T-helper 2 cell (primary cell): ENCODE measurements around the gene FPR1.

ENCODE experiments used
- DNase-seq, 5 experiments: peaks; one replicate each; pipeline versions ENCODE4 v3.0.0 to v3.0.0-alpha.2; 2012 to 2022
- total RNA-seq, 2 donors: gene quantifications; one replicate each; lab custom pipeline; 2026; lab: John Stamatoyannopoulos, UW

FPR1 gene, protein sequence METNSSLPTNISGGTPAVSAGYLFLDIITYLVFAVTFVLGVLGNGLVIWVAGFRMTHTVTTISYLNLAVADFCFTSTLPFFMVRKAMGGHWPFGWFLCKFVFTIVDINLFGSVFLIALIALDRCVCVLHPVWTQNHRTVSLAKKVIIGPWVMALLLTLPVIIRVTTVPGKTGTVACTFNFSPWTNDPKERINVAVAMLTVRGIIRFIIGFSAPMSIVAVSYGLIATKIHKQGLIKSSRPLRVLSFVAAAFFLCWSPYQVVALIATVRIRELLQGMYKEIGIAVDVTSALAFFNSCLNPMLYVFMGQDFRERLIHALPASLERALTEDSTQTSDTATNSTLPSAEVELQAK
- total RNA-seq, result 0 reads per million in 2 donors

DNA sequence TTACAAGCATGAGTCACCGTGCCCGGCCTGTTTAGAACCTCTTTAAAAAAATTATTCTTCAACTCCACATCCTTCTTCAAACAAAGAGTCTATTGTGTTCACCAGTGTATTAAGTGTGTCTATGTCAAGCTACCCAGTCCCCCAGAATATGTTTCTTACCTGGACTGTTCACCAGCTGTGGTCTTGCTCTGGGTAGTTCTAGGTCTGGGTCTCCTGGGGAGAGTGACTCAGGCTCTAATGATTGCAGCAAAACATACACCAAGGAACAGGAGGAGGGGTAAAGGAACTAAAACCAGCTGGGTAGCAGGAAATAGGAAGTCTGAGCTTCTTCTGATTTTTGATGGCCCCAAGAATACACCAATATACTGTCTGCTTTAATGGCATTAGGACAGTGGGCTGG is at the start of gene FPR1:
FPR1 (minus strand) TSS at position 224 of the 400 bp plus-strand sequence. CDS start 4,884 bp downstream, outside the sequence.
- no peak for DNase-seq

DNA sequence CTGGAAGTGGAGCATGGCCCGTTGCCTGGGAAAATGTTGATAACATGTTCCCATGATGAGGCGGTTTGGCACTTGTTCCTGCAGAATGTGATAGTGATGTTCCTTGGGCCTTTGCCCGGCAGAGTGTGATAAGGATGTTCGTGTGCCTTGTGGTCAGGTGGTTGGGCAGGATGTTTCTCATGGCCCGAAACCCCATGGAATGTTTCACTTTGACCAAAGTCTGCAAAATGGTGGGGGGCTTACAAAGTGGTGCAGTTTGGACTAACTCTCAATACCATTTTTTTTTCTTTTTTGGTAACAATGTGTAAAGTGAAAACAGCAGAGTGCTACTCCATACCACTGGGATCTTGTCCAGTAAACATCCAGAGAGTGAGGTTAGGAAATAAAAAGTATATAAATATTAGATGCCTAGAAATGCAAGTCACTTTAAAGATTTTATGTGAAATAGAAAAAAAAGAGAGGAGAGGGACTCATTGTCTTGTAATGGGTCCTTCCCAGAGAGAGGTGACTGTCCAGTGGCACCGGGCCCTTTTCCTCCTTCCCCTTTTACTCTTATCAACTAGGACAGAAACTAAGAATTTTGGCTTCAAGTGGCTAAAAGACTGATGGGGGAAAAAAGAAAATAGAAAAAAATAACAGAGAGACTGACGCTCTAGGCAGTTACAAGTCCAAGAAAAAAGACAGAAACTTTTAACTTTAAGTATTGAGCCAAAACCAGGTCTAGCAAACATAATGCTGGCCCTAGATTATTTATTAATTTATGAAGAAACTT is 49.0 kb upstream of the FPR1 start:
- no peak for DNase-seq

DNA sequence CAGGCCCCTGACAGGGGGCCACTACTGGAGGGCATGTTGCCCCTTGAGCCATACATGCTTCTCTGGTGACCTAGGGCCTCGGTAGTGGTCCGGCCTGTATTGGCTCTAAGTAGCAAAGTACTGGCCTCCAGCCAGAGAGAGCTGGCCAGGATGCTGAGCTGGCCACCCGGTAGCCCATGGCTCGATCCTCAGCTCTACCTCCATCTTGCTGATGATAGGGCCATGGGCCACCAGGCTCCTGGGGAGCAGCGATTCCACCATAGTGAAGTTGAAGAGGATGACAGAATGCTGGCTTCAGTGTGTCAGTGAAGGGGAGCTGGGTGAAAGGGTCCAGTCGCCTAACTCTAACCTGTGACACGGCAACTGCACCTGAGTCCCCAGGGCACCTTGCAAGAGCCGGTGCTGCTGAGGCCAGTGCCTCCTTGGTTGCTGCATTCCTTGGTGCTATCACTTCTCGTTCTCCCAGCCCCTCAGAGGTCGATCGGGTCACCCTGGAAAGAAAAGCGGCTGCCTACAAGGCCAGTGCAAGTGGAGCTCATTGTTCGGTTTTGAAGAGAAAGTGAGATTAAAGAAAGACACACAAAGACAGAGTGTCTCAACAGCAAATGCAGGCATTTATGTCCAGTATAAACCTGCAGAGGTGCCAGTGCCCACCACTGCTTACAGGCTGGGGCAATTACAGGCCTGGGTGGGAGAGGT is 48.2 kb upstream of the FPR1 start:
- DNase-seq, result no peak

DNA sequence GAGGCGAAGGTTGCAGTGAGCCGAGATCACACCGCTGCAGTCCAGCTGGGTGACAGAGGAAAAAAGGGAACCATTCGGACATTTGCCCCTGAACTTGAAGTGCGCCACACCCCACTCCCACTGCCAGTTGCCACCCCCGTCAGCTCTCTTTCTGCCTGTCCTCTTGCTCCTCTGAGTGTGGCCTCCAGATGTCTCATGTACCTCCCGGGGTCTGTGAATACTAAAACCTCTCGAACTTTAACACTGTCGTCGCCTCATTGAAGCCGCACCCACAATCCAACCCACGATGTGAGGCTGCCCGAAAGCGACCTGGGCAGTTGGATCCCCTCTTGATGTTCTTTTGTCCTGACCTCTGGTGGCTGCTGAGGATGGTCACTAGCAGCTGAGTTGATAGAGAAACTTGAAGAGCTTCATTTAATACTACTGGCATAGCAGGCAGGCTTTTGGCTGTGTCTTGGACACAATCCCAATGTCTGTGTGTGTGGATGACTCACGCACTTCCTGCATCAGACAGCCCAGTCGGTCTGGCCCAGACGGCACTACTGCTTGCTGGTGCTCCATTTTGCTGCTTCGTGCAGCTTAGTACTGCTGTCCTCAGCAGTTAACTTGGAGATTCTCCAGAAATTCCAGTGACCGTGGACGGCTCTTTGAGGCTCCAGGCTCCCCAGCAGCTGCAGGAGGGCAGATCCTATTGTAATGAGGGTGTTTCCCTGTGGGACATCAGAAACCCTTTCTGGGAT is 47.5 kb upstream of the FPR1 start:
- no peak for DNase-seq

- DNase-seq, result no peak
Measured at GRCh38 chr19:51798062-51798461, 46.4 kb upstream of the FPR1 start.

DNA sequence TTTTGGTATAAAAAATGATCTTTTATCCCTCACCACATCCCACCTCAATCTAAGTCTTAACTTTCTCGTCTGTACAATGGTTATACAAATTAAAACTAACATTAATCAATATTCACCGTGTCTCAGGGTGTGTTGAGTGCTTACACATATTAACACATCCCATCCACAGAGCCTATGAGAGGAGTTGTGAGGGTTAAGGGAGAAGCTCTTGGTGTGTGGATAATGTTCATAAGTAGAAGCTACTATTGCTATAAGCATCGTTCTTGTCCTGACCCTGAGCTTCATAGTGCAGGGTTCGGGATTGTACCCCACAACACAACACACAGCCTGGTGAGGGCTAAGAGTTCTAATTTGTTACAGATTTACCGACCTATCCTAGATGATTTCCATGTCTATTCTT is 45.8 kb upstream of the FPR1 start:
- no peak for DNase-seq

- no peak for DNase-seq
Measured at GRCh38 chr19:51796195-51796679, 44.6 kb upstream of the FPR1 start.

- no peak for DNase-seq
Measured at GRCh38 chr19:51794885-51795490, 43.3 kb upstream of the FPR1 start, which contains the start of gene FPR3. TSS of gene FPR3 (plus strand) at chr19:51795157. CDS start at chr19:51823749, 28,592 bp downstream.

- DNase-seq, result no peak
Measured at GRCh38 chr19:51793994-51794393, 42.3 kb upstream of the FPR1 start.

- no peak for DNase-seq
Measured at GRCh38 chr19:51792932-51793331, 41.3 kb upstream of the FPR1 start.

DNA sequence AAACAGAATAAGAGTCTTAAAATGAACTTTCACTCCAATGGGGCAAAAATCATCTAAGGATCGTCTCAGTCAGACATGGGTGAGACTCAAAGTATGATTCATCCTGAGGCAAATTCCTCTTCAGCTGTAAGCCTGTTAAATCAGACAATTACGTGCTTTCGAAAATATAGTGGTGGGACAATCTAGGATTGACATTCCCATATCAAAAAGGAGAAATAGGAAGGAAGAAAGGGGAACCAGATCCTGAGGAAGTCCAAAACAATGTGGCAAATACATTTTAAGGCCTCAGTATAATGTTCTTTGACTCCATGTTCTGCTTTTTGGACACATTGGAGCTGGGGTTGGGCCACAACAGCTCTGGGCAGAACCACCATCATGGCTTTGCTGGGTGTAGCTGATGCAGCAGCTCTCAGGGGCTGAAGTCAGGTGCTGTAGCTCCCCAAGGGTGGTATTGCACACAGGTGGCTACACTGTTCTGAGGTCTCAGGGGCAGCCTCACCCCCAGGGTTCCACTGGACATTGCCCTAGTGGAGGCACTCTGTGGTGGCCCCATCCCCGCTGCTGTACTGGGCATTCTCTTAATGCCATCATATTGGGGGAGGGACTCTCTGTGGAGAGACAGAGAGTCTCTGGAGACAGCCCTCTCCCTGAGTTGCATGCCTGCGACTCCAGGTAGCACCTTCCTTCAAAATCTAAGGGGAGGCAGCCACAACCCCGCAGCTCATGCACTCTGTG is 37.5 kb upstream of the FPR1 start:
- no peak for DNase-seq

DNA sequence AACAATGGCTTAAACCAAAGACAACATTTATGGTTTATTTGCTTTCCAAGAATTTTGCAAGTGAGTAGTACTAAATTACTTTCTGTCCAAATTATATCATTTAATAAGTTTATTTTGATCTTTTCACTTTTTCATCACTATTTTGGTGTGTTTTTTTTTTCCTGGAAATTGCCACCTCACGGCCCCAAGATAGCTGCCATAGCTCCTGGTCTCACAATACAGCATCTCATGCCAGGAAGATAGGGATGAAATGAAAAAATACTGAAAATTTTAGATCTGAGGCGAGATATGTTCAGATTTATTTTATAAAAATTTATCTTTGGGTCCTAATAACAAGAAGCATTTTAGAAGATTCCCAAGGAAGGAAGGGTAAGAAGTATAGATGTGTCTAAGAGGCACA is 36.4 kb upstream of the FPR1 start:
- no peak for DNase-seq

DNA sequence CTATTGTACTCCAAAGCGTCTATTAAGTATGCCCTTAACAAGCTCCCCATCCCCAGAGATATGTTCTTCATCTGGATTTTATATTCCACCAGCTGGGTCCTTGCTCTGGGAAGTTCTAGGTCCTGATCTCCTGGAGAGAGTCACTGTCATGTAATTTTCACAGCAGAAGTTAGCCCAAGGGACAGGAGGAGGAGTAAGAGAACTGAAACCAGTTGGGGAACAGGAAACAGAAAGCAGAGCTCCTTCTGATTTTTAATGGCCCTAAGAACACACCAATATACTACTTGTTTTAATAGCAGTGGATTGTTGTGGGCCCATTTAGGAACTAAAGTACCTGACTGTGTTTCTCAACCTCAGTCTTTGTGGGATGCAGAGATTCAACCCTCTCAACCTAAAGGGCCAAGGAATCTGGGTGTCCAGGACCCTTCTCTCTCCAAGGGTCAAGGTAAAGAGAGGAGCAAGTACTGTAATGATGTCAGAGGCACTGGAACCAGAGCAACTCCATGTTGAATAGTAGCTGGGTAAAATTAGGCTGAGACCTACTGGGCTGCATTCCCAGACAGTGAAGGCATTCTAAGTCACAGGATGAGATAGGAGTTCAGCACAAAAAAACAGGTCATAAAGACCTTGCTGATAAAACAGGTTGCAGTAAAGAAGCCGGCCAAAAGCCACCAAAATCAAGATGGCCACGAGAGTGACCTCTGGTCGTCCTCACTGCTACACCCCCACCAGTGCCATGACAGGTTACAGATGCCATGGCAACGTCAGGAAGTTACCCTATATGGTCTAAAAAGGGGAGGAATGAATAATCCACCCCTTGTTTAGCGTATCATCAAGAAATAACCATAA is 35.2 kb upstream of the FPR1 start:
- no peak for DNase-seq

DNA sequence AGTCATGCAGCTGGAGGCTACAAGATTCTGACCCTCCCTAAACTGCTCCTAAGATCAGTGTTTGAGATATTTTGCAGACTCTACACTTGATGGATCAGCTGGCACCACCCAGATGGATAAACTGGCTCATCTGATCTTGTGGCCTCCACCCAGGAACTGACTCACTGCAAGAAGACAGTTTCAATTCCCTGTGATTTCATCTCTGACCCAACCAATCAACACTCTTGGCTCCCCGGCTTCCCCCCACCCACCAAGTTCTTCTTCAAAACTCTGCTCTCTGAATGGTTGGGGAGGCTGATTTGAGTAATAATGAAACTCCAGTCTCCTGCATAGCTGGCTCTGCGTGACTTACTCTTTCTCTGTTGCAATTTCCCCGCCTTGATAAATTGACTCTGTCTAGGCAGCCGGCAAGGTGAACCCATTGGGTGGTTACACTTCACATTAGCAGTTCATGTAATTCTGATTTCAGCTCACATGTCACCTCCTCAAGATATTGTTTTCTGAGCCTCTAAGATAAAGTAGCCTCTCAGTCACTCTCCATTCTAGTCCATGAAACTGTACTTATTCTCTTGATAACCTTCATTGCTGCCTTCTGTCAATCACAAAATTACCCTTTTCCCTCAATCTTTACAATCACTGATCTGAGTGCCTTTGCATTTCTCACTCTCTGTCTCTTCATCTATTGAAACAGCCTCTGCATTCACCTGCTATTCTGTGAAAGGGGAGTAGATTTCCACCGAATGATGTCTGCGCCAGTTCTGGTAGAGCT is 33.4 kb upstream of the FPR1 start:
- peak in 2 of 5 experiments; percentile 23 to 80 for DNase-seq

GRCh38 chr19:51784109-51784785 is 32.6 kb upstream of the FPR1 start:
- DNase-seq, result no peak

DNA sequence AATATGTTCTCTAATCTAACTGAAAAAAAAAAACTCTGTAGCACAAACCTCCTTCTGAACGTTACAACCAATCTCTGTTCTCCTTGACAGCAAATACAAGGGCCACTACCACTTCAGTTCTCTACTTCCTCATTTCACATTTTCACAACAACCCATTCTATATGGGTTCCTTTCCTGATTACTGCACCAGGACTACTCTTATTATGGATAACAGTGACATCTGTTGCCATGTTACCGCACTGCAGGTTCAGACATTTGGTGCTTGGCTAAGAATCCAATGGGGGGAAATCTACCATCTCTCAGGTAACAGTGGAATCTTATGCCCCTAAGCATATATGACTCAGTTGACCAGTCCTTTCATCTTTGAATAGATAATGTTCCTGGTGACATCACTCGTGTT is 31.7 kb upstream of the FPR1 start:
- no peak for DNase-seq

GRCh38 chr19:51781999-51782398 is 30.3 kb upstream of the FPR1 start:
- no peak for DNase-seq

GRCh38 chr19:51780270-51780669 is 28.6 kb upstream of the FPR1 start:
- no peak for DNase-seq

DNA sequence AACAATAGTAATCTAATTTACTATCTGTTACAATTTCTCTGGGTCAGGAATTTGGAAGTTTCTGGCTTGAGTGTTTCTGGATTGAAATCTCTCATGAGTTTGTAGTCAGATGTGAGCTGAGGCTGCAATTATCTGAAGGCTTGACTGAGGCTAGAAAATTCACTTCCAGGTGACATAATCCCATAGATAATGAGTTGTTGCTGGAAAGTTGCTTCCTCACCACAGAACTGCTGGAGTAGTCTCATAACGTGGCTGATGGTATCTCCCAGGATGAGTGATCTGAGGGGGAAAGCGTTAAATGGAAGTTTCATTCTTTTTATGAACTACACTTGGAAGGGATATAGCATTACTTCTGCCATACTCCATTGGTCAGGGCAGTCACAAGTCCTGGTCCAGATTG is 28.0 kb upstream of the FPR1 start:
- DNase-seq, result no peak
